ENCODE measurements around the gene CACHD1. TPM values are rescaled to one million over a fixed set of nuclear protein-coding genes. Genes with fewer than 3 reads are reported as not detected.

CACHD1 gene
- polyA plus RNA-seq, 1 of the 3 experiments (the other 2 are of a cell fraction), result 2.2 TPM

DNA sequence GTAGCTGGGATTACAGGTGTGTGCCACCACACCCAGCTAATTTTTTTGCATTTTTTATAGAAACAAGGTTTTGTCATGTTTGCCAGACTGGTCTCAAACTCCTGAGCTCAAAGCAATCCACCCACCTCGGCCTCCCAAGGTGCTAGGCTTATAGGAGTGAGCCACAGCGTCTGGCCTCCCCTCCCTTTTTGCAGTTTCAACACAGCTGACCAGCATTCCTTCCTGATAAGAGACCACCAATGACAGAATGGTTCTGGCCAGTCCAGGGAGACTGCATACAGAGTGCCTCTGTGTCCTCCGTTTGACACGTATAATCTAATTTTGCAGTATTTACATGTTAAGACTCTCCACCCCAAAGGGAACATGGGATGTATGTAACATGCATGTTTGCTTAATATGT is 46.4 kb upstream of the CACHD1 start:
- no peak for TF ChIP-seq IRF3 (IDR thresholded peaks at IDR 0.05; ENCODE audit: low read depth, low read length)
- no peak for TF ChIP-seq TCF12 (IDR thresholded peaks at IDR 0.05)
- no peak for TF ChIP-seq SIN3A (IDR thresholded peaks at IDR 0.05; ENCODE audit: borderline replicate concordance, low read depth, low read length)
- no peak for TF ChIP-seq RCOR1 (IDR thresholded peaks at IDR 0.05; ENCODE audit: low read length)
- H3K79me2 ChIP-seq (ENCODE audit: insufficient read depth), result no peaks in the 10 kb centered on the region
- no peaks in the 10 kb centered on the region for H3K4me1 ChIP-seq (ENCODE audit: control insufficient read depth in 1 of 2, insufficient read depth in 2 of 2, low read depth in 1 of 2, low read length in 1 of 2)
- POLR2A ChIA-PET, result no interaction called here
- H3K9ac ChIP-seq, result no peak overlapping the region
- WGBS (ENCODE audit: low lambda C conversion rate), result 57% methylated on average over 4 of the region's 4 CpGs
- no peak for DNase-seq
- no peaks in the 10 kb centered on the region for H3K36me3 ChIP-seq (replicated peaks in 1 of 2; ENCODE audit: control insufficient read depth in 1 of 2, insufficient read depth in 2 of 2, low read length in 1 of 2)
- H3F3A ChIP-seq (replicated peaks; ENCODE audit: insufficient read depth), result no peaks in the 10 kb centered on the region
- no peaks in the 10 kb centered on the region for H3K9me2 ChIP-seq
- no peak overlapping the region for H3K27ac ChIP-seq (ENCODE audit: low read depth in 2 of 2, low read length in 1 of 2)
- CTCF ChIA-PET, result no interaction called here
- H4K20me1 ChIP-seq (ENCODE audit: insufficient read depth), result no peaks in the 10 kb centered on the region
- H3K9me3 ChIP-seq, result no peaks in the 10 kb centered on the region
- H2AFZ ChIP-seq (ENCODE audit: low read depth), result no peak overlapping the region
- no peak overlapping the region for H3K4me3 ChIP-seq (ENCODE audit: low read depth in 2 of 2, low read length in 1 of 2)
- H3K4me2 ChIP-seq, result no peak overlapping the region
- no peaks in the 10 kb centered on the region for H3K27me3 ChIP-seq (ENCODE audit: insufficient read depth)

- H3F3A ChIP-seq (replicated peaks; ENCODE audit: insufficient read depth), result no peaks in the 10 kb centered on the region
- WGBS (ENCODE audit: low lambda C conversion rate), result 94% methylated on average over 1 of the region's 1 CpG
- TF ChIP-seq SMC3 (IDR thresholded peaks at IDR 0.05; ENCODE audit: low read depth, low read length) (no peak), FOXM1 (IDR thresholded peaks at IDR 0.05; ENCODE audit: low read depth) (no peak)
These were observed 45.5 kb upstream of the CACHD1 start for GRCh38 chr1:64424412-64424811.

GRCh38 chr1:64425521-64425920 is 44.4 kb upstream of the CACHD1 start:
- 88% methylated on average over 2 of the region's 2 CpGs for WGBS (ENCODE audit: low lambda C conversion rate)
- Histone ChIP-seq H3K9me2 (no peaks in the 10 kb centered on the region), H3K9me3 (no peaks in the 10 kb centered on the region), H3K4me3 (ENCODE audit: low read depth in 2 of 2, low read length in 1 of 2) (no peak overlapping the region), H3K36me3 (replicated peaks in 1 of 2; ENCODE audit: control insufficient read depth in 1 of 2, insufficient read depth in 2 of 2, low read length in 1 of 2) (no peaks in the 10 kb centered on the region), H3K4me1 (ENCODE audit: control insufficient read depth in 1 of 2, insufficient read depth in 2 of 2, low read depth in 1 of 2, low read length in 1 of 2) (no peaks in the 10 kb centered on the region), H3K4me2 (no peak overlapping the region), H3K79me2 (ENCODE audit: insufficient read depth) (no peaks in the 10 kb centered on the region), H3F3A (replicated peaks; ENCODE audit: insufficient read depth) (no peaks in the 10 kb centered on the region), H3K27ac (ENCODE audit: low read depth in 2 of 2, low read length in 1 of 2) (no peak overlapping the region), H2AFZ (ENCODE audit: low read depth) (no peak overlapping the region), H3K9ac (no peak overlapping the region), H3K27me3 (ENCODE audit: insufficient read depth) (no peaks in the 10 kb centered on the region), H4K20me1 (ENCODE audit: insufficient read depth) (no peaks in the 10 kb centered on the region)
- no peak for DNase-seq
- ChIA-PET POLR2A (no interaction called here), CTCF (interaction anchor here (2.0 kb wide), 1 partner anchor 157 kb away, joined by 7 read pairs; no protein-coding TSS in a partner anchor)
- TF ChIP-seq YY1 (IDR thresholded peaks at IDR 0.05; ENCODE audit: low read depth) (no peak), JUND (IDR thresholded peaks at IDR 0.05) (no peak), MXI1 (IDR thresholded peaks at IDR 0.05; ENCODE audit: low read depth, low read length) (no peak), CHD2 (IDR thresholded peaks at IDR 0.05; ENCODE audit: low read length, partially characterized antibody) (no peak), GATA2 (CRISPR knock-in tag; IDR thresholded peaks at IDR 0.05) (no peak)
- TF ChIP-seq, protein P1, sequence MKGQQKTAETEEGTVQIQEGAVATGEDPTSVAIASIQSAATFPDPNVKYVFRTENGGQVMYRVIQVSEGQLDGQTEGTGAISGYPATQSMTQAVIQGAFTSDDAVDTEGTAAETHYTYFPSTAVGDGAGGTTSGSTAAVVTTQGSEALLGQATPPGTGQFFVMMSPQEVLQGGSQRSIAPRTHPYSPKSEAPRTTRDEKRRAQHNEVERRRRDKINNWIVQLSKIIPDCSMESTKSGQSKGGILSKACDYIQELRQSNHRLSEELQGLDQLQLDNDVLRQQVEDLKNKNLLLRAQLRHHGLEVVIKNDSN (IDR thresholded peaks at IDR 0.05; ENCODE audit: borderline replicate concordance, low read depth), result no peak

More at GRCh38 chr1:64424412-64424811, 45.5 kb upstream of the CACHD1 start:
- Histone ChIP-seq H3K9ac (no peak overlapping the region), H3K27me3 (ENCODE audit: insufficient read depth) (no peaks in the 10 kb centered on the region), H3K9me2 (no peaks in the 10 kb centered on the region), H2AFZ (ENCODE audit: low read depth) (no peak overlapping the region), H3K4me3 (ENCODE audit: low read depth in 2 of 2, low read length in 1 of 2) (no peak overlapping the region), H3K4me2 (no peak overlapping the region), H3K9me3 (no peaks in the 10 kb centered on the region), H3K27ac (ENCODE audit: low read depth in 2 of 2, low read length in 1 of 2) (no peak overlapping the region), H4K20me1 (ENCODE audit: insufficient read depth) (no peaks in the 10 kb centered on the region), H3K4me1 (ENCODE audit: control insufficient read depth in 1 of 2, insufficient read depth in 2 of 2, low read depth in 1 of 2, low read length in 1 of 2) (no peaks in the 10 kb centered on the region), H3K79me2 (ENCODE audit: insufficient read depth) (no peaks in the 10 kb centered on the region), H3K36me3 (replicated peaks in 1 of 2; ENCODE audit: control insufficient read depth in 1 of 2, insufficient read depth in 2 of 2, low read length in 1 of 2) (no peaks in the 10 kb centered on the region)
- no peak for DNase-seq
- POLR2A ChIA-PET, result no interaction called here
- CTCF ChIA-PET, result interaction anchor here (2.0 kb wide), 1 partner anchor 156 kb away, joined by 7 read pairs; no protein-coding TSS in a partner anchor
